WTC11 (cell line): ENCODE data around the gene ZNF768. TPM values are rescaled to one million over a fixed set of nuclear protein-coding genes. Genes with fewer than 3 reads are reported as not detected.

Experiments used
- ATAC-seq: fragments of 200-7000 bp; cut with Tn5 transposase; 2 replicates; pipeline ENCODE4 v1.10.0; 2021; ENCODE audit warnings: mild to moderate bottlenecking, moderate library complexity
- CTCF ChIA-PET: fragments of 300-600 bp; sonication (Branson Sonifier 250); formaldehyde crosslinking; loops from one replicate; lab custom pipeline; 2021; ENCODE audit warnings: antibody characterized with exemption; lab: Charles Lee
- POLR2A ChIA-PET: fragments of 350-600 bp; sonication (Branson Sonifier 250); formaldehyde crosslinking; loops from one replicate; lab custom pipeline; 2021; ENCODE audit warnings: antibody characterized with exemption; lab: Charles Lee
- DNase-seq: peaks from one replicate; pipeline ENCODE4 v3.0.0; 2021; ENCODE audit warnings: low spot score
- H3K27ac Mint-ChIP-seq: 2 replicates; pipeline ENCODE4 v1.8.0; 2021; ENCODE audit warnings: mixed read lengths
- H3K27me3 Mint-ChIP-seq: 2 replicates; pipeline ENCODE4 v1.8.0; 2021; ENCODE audit warnings: low read depth, mild to moderate bottlenecking, moderate library complexity, mixed read lengths
- H3K36me3 Mint-ChIP-seq: 2 replicates; pipeline ENCODE4 v1.8.0; 2021; ENCODE audit warnings: mixed read lengths
- H3K4me1 Mint-ChIP-seq: 2 replicates; pipeline ENCODE4 v1.8.0; 2022; ENCODE audit warnings: mixed read lengths
- H3K4me3 Mint-ChIP-seq: 2 replicates; pipeline ENCODE4 v1.8.0; 2021; ENCODE audit warnings: mild to moderate bottlenecking, moderate library complexity, mixed read lengths
- H3K9me3 Mint-ChIP-seq: 2 replicates; pipeline ENCODE4 v1.8.0; 2021; ENCODE audit warnings: mixed read lengths
- AFF4 ChIP-seq: sonication (generic); formaldehyde crosslinking; IDR thresholded peaks from 2 replicates; pipeline ENCODE4 v1.8.1; 2023; ENCODE audit warnings: mild to moderate bottlenecking, missing genetic modification reagents, borderline replicate concordance
- AR ChIP-seq: fragments of 250-450 bp; sonication (Bioruptor Pico); IDR thresholded peaks from 2 replicates; pipeline ENCODE4 v1.9.0; 2021; ENCODE audit warnings: mild to moderate bottlenecking
- ELF4 ChIP-seq: sonication (generic); formaldehyde crosslinking; IDR thresholded peaks from 2 replicates; pipeline ENCODE4 v1.8.1; 2022; ENCODE audit warnings: low read depth, mild to moderate bottlenecking, moderate library complexity, missing genetic modification reagents
- ETV6 ChIP-seq: sonication (generic); formaldehyde crosslinking; IDR thresholded peaks from 2 replicates; pipeline ENCODE4 v1.8.1; 2022; ENCODE audit warnings: mild to moderate bottlenecking, missing genetic modification reagents
- FOXP1 ChIP-seq: sonication (generic); formaldehyde crosslinking; IDR thresholded peaks from 2 replicates; pipeline ENCODE4 v1.8.0; 2022; ENCODE audit warnings: missing genetic modification reagents, mild to moderate bottlenecking, moderate library complexity, borderline replicate concordance
- GTF2I ChIP-seq: fragments of 250-450 bp; sonication (Bioruptor Pico); conservative IDR thresholded peaks from 2 replicates; pipeline ENCODE4 v1.4.0; 2021; ENCODE audit warnings: mild to moderate bottlenecking
- JAZF1 ChIP-seq: fragments of 250-450 bp; sonication (Bioruptor Pico); IDR thresholded peaks from 2 replicates; pipeline ENCODE4 v1.9.0; 2021; ENCODE audit warnings: moderate library complexity, mild to moderate bottlenecking, inconsistent platforms
- NR2C2 ChIP-seq: sonication (generic); formaldehyde crosslinking; IDR thresholded peaks from 2 replicates; pipeline ENCODE4 v1.8.0; 2022; ENCODE audit warnings: mild to moderate bottlenecking, missing genetic modification reagents
- OVOL2 ChIP-seq: fragments of 250-450 bp; sonication (Bioruptor Pico); IDR thresholded peaks from 2 replicates; pipeline ENCODE4 v1.9.0; 2021; ENCODE audit warnings: mild to moderate bottlenecking, borderline replicate concordance
- PRDM15 ChIP-seq: sonication (generic); formaldehyde crosslinking; IDR thresholded peaks from 2 replicates; pipeline ENCODE4 v1.8.0; 2022; ENCODE audit warnings: missing genetic modification reagents
- RORB ChIP-seq: fragments of 250-450 bp; sonication (Bioruptor Pico); IDR thresholded peaks from 2 replicates; pipeline ENCODE4 v1.9.0; 2021; ENCODE audit warnings: mild to moderate bottlenecking
- TCF7 ChIP-seq: sonication (generic); formaldehyde crosslinking; IDR thresholded peaks from 2 replicates; pipeline ENCODE4 v1.8.0; 2022; ENCODE audit warnings: mild to moderate bottlenecking, low read depth, missing genetic modification reagents, moderate library complexity
- TEAD4 ChIP-seq: sonication (generic); formaldehyde crosslinking; IDR thresholded peaks from 2 replicates; pipeline ENCODE4 v1.8.0; 2022; ENCODE audit warnings: mild to moderate bottlenecking, missing genetic modification reagents
- USF1 ChIP-seq: sonication (generic); formaldehyde crosslinking; IDR thresholded peaks from 2 replicates; pipeline ENCODE4 v1.8.0; 2022; ENCODE audit warnings: mild to moderate bottlenecking, missing genetic modification reagents
- ZNF138 ChIP-seq: sonication (generic); formaldehyde crosslinking; conservative IDR thresholded peaks from 2 replicates; pipeline ENCODE4 v1.8.1; 2022; ENCODE audit warnings: mild to moderate bottlenecking, moderate library complexity, missing genetic modification reagents
- ZNF219 ChIP-seq: sonication (generic); formaldehyde crosslinking; IDR thresholded peaks from 2 replicates; pipeline ENCODE4 v1.8.0; 2023; ENCODE audit warnings: missing genetic modification reagents, mild to moderate bottlenecking, borderline replicate concordance
- ZNF396 ChIP-seq: fragments of 250-450 bp; sonication (Bioruptor Pico); IDR thresholded peaks from 2 replicates; pipeline ENCODE4 v1.8.0; 2021; ENCODE audit warnings: mild to moderate bottlenecking, moderate library complexity, borderline replicate concordance
- ZNF671 ChIP-seq: fragments of 250-450 bp; sonication (Bioruptor Pico); IDR thresholded peaks from 2 replicates; pipeline ENCODE4 v1.8.0; 2021; ENCODE audit warnings: mild to moderate bottlenecking
- total RNA-seq: library from RNA; stranded (reverse); gene quantifications from 3 replicates; pipeline ENCODE4 v1.2.3, GENCODE V29; 2021
- TF ChIP-seq, protein P1 (sequence below): sonication (generic); formaldehyde crosslinking; IDR thresholded peaks from 2 replicates; pipeline ENCODE4 v1.8.0; 2022; ENCODE audit warnings: mild to moderate bottlenecking, missing genetic modification reagents

ZNF768 gene
- total RNA-seq, 1 experiment from 2014 or later = 35.9 TPM

DNA sequence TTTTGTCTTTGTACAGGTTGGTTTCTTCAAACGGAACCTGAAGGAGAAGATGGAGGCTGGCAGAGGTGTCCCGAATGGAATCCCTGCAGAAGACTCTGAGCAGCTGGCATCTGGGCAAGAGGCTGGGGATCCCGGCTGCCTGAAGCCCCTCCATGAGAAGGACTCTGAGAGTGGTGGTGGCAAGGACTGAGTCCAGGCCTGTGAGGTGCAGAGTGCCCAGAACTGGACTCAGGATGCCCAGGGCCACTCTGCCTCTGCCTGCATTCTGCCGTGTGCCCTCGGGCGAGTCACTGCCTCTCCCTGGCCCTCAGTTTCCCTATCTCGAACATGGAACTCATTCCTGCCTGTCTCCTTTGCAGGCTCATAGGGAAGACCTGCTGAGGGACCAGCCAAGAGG lies 4.9 kb downstream of the ZNF768 start (continued):
- TF ChIP-seq ZNF396 (CRISPR knock-in tag) (no peak), ELF4 (CRISPR knock-in tag) (no peak)
- TF ChIP-seq, protein P1, sequence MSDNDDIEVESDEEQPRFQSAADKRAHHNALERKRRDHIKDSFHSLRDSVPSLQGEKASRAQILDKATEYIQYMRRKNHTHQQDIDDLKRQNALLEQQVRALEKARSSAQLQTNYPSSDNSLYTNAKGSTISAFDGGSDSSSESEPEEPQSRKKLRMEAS = no peak

GRCh38 chr16:30519120-30520049 lies 7.0 kb downstream of the ZNF768 start:
- no peak for TF ChIP-seq JAZF1 (CRISPR knock-in tag)
- no peak for TF ChIP-seq AR (CRISPR knock-in tag)
- TF ChIP-seq USF1 (CRISPR knock-in tag) = no peak
- TF ChIP-seq ELF4 (CRISPR knock-in tag) = no peak
- TF ChIP-seq ZNF138 (CRISPR knock-in tag) = no peak
- TF ChIP-seq TEAD4 (CRISPR knock-in tag) = no peak
- TF ChIP-seq PRDM15 (CRISPR knock-in tag) = no peak
- TF ChIP-seq ZNF671 (CRISPR knock-in tag) = no peak
- no peak overlapping the region for H3K4me3 Mint-ChIP-seq
- no peak for DNase-seq
- H3K27ac Mint-ChIP-seq = no peak overlapping the region
- ChIA-PET POLR2A (interaction anchor here (0.6 to 1.0 kb wide), 3 partner anchors 10 to 41 kb away, joined by 3 to 4 read pairs (median 3); no protein-coding TSS in a partner anchor), CTCF (interaction anchor here (0.5 to 3.2 kb wide), 5 partner anchors 16 to 96 kb away, joined by 3 to 10 read pairs (median 5); partner anchors contain the start of gene DCTPP1)
- ATAC-seq = no peak
- no peaks in the 10 kb centered on the region for H3K9me3 Mint-ChIP-seq
- H3K4me1 Mint-ChIP-seq = no peaks in the 10 kb centered on the region
- H3K36me3 Mint-ChIP-seq = no peaks in the 10 kb centered on the region
- peaks cover 10% of the 10 kb centered on the region for H3K27me3 Mint-ChIP-seq

GRCh38 chr16:30518552-30518951 lies 7.8 kb downstream of the ZNF768 start:
- ChIA-PET CTCF (interaction anchor here (0.5 to 3.2 kb wide), 6 partner anchors 17 to 97 kb away, joined by 3 to 10 read pairs (median 6); partner anchors contain the start of gene DCTPP1), POLR2A (interaction anchor here (0.6 to 1.0 kb wide), 3 partner anchors 11 to 42 kb away, joined by 3 to 4 read pairs (median 3); no protein-coding TSS in a partner anchor)
- TF ChIP-seq GTF2I (CRISPR knock-in tag) = no peak
- no peak for TF ChIP-seq RORB (CRISPR knock-in tag)
- no peak for TF ChIP-seq OVOL2 (CRISPR knock-in tag)
- TF ChIP-seq FOXP1 (CRISPR knock-in tag) = no peak
- no peak for TF ChIP-seq AFF4 (CRISPR knock-in tag)
- no peak for TF ChIP-seq ETV6 (CRISPR knock-in tag)
- TF ChIP-seq USF1 (CRISPR knock-in tag) = no peak
- TF ChIP-seq TCF7 = no peak
- TF ChIP-seq, protein P1 = no peak
- no peak for TF ChIP-seq NR2C2 (CRISPR knock-in tag)
- no peak for TF ChIP-seq ZNF219

More at GRCh38 chr16:30518552-30518951, 7.8 kb downstream of the ZNF768 start:
- DNase-seq (no peak), ATAC-seq (peak; percentile 55)
- H3K36me3 Mint-ChIP-seq = no peaks in the 10 kb centered on the region
- no peaks in the 10 kb centered on the region for H3K9me3 Mint-ChIP-seq
- no peak overlapping the region; the same call in 1 of the 2 replicates for H3K27ac Mint-ChIP-seq
- no peaks in the 10 kb centered on the region for H3K4me1 Mint-ChIP-seq
- H3K4me3 Mint-ChIP-seq = no peak overlapping the region
- peaks cover 10% of the 10 kb centered on the region for H3K27me3 Mint-ChIP-seq
